GM18517 (cell line): ENCODE results near the gene CCDC154.
"Not testable (repeated sequence)": the region's sequence is repeated elsewhere in the genome, so short reads cannot be mapped to it uniquely, and the experiment has no call there.

Source experiments
- ATAC-seq: cut with Tn5 transposase; IDR thresholded peaks from one replicate; pipeline ENCODE4 v1.9.1; 2021; ENCODE audit warnings: mild to moderate bottlenecking, moderate library complexity; ENCODE audit not compliant: unreplicated experiment

The CCDC154 gene

GRCh38 chr16:1474796-1475551 lies 30.6 kb upstream of the CCDC154 start, which contains the start of gene CLCN7:
Gene CLCN7 (minus strand): TSS chr16:1475028. CDS start chr16:1474974, 54 bp downstream.
- peak; percentile 70 for ATAC-seq

DNA sequence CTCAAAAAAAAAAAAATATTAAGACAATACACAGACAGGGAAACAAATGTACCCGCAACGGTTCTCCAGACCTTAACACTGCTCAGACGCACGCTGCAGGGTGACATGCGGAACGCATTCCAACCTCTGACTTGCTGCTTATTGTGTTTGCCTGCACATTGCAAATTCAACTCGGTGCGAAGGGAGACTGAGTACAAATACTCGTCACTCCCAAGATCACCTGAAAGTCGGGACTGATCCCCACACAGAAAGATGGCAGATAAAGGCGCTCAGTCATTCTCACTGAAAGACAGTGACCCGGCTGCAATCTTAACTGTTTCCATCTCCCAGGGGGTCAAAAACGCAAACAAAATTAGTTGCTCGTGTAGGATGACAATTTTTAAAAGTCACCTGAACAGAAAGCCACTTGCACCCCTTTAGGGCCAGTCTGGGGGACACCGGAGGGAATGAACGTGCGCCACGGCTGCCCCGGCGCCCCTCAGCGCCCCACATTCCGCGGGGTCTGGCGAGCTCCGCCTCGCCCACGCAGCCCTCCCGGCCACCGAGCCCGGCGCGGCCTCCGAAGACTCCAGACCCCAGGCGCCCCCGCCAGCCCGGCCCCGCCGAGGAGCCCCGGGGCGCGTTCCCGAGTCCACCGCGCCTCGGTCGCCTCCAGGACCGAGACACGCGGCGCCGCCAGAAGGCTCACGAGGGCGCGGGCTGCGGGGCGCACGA lies 29.9 kb upstream of the CCDC154 start:
- no peak for ATAC-seq

DNA sequence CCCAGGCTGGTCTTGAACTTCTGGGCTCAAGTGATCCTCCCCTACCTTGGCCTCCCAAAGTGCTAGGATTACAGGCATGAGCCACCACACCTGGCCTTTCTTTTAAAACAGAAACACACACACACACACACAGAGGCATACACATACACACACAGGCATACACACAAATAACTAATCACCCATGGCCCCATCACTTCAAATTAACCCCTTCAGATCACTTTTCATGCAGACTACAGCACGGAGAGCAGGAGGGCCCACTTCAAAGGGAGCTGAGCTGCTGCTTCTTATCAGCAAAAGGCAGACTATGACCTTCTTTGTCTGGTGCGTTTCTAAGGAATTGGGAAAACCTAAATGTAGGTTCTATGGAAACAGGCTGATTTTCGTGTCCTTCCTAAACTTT lies 28.6 kb upstream of the CCDC154 start:
- no peak for ATAC-seq

DNA sequence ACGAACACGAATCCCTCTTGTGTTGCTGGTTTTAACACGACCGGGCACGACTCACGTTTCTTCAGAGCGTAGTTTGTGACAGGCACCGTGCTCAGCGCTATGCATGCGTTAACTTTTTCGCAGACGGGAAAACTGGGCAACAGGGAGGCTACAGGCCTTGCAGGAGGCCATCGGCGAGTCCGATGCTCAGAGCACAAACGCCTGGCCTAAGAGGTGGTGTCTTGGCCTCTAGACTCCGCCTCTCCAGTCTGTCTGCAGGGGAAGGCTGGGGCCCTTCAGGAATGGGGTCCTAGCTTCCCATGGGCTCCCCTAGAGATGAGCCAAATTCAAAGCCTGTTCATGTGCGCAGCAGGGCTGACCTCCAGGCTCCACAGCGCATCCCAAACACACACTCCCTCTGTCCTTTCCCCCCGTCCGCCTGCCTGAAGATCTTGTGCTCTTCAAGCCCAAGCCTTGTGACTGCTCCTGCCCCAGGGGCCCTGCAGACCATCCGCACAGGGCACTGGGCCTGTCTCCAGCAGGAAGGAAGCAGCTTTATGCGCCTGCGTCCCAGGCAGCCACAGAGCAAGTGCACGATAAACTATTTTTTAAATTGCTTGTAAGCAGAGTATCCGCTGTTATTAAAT lies 27.3 kb upstream of the CCDC154 start:
- ATAC-seq: no peak

DNA sequence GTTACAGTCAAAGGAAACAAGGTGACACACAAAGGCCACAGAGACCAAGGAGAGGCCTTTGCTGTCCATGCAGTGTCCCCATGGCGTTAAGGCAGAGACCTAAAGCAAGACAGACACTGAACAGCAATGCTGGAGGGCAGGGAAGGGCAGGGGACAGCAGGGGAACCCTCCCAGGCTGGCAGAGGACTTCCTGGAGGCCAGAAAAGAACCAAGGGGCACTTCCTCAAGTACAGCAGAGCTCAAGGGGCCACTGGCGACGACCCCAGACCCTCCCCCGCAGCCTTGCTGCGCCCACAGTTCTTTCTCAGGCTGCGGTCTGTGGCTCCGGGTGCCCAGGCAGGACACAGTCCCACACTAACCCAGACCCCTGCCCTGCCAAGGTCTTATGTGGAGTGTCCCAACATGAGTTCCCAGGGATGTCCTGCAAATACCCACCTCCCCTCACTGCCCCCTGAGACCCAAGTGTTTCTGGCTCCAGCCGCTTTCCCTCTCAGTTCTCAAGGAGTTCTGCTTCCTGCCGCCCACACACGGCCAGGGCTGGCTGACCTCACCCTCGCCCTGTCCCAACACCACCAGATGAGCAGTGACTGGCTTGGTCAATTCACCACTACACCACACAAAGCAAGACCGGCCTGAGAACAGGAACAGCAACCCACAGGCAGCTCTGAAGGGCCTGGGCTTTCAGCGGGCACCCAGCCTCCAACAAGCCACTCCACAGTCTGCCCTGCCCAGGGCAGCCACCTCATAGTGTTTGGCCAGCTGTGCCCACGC lies 26.3 kb upstream of the CCDC154 start:
- no peak for ATAC-seq

GRCh38 chr16:1469693-1470201 lies 25.4 kb upstream of the CCDC154 start:
- no peak for ATAC-seq

DNA sequence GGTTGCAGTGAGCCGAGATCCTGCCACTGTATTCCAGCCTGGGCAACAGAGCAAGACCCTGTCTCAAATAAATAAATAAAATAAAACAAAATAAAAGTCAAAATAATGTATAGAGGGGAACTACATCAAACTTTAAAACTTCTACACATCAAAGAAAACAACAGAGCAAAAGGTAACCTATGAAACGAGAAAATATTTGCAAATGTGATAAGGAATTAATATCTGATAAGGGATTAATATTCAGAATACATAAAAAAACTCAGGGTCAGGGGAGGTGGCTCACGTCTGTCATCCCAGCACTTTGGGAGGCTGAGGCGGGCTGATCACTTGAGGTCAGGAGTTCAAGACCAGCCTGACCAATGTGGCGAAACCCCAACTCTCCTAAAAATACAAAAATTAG lies 24.8 kb upstream of the CCDC154 start:
- not testable (repeated sequence) for ATAC-seq

DNA sequence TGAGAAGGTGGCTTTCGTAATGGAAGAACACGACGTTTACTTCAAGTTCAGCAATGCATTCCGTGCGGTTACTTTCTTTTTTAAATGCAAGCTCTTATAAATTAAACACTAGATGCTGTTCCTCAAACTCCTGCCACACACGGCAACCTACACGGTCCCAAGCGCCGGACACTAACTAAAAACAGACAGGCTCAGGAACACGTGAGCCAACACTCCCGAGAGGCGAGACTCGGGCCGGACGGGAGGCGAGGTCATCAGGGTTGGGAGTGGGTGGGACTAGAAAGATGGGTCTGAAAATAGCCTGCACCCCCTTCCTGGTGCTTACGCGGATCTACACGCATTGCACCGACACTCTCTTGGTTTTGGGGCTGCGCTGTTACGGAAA lies 24.1 kb upstream of the CCDC154 start:
- ATAC-seq: no peak

GRCh38 chr16:1466968-1467521 lies 22.7 kb upstream of the CCDC154 start:
- ATAC-seq: no peak

DNA sequence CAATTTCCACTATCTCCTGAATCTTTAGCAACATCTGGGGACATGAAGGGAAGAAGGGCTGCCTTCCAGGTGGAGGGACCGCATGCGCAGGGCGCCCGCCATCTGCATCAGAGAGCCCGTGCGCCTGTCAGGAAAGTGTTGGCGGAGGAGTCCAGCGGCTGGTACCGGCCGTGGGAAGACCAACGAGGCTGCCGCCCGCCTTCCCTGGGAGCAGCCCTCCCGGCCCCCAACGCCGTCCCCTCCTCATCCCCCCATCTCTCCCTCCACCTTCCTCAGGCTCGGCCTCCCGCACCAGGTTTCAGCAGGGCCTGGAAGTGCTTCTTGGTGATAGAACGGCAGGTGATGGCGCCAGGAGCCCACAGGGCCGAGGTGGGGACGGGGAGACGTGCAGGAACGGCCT lies 21.7 kb upstream of the CCDC154 start:
- ATAC-seq: no peak

GRCh38 chr16:1465567-1465915 lies 21.2 kb upstream of the CCDC154 start:
- ATAC-seq: no peak

DNA sequence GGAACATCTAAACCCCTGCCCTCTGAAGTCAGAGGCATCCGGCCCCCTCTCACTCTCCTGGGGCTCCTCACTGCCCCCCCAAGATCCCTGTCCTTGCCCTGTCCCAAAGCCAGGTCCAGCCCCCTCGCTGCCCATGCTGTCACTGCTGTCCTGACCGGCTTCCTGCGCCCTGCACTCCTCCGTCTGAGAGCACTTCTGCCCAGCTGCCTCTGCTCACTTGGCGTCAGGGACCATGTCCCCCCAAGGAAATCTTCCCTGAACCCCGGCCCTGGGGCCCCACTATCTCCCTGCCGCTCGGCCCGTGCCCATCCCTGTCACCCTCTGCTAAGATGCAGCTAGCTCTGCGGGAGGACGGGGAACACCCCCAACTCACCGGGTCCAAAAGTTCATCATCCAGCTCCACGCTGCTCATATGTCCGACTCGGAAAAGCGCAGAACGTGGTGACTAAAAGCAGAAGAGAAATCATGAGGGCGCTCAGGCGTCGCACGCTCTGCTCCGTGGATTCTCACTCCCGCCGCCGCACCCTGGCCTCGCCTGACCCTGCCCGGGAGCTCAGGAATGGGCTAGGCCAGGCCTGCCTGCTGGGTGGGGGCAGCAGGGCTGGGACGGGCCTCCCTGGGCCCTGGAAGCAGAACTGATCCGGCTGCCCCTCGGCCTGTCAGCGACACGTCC lies 20.7 kb upstream of the CCDC154 start:
- no peak for ATAC-seq

GRCh38 chr16:1464196-1464893 lies 20.0 kb upstream of the CCDC154 start:
- ATAC-seq: no peak

DNA sequence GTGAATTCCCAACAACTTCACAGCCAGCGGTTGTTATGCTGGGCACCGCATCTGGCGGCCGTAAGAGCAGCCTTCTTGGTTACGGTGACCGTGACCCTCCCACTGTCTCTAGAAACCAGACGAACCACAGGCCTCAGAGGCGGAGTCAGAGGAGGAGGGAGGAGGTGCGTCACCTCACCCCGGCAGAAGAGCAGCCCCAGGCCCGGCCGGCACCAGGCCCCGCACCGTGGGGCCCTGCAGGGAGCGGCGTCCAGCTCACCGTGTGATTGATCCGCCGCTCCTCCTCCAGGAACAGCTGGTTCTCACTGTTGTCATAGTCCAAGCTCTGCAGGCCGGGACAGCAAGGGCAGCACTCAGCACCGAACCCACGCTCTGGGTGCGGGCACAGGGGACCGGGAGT lies 16.8 kb upstream of the CCDC154 start:
- ATAC-seq: no peak

DNA sequence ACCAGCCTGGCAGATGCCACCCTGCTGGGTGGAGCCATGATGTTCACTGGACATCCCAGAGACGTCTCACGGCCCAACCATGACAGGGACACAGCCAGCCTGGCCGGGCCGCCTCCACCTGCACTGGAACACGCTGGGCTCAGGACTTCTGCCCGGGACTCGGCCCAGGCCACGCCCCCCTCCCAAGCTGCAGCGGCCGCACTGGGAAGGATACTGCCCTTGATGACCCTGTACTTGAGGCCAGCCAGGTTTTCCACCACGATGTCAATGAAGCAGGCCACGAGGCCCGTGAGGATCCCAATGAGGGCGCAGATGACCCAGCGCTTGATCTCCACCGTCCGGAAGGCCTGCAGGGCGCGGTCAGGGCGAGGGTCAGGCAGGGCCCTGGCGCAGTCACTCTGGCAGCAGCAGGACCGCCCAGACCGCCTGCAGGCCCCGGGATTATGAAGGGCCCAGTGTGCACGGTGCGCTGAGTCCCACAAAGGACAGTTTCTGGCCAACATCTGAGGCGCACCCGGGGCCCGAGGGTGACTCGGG lies 16.3 kb upstream of the CCDC154 start:
- ATAC-seq: no peak

DNA sequence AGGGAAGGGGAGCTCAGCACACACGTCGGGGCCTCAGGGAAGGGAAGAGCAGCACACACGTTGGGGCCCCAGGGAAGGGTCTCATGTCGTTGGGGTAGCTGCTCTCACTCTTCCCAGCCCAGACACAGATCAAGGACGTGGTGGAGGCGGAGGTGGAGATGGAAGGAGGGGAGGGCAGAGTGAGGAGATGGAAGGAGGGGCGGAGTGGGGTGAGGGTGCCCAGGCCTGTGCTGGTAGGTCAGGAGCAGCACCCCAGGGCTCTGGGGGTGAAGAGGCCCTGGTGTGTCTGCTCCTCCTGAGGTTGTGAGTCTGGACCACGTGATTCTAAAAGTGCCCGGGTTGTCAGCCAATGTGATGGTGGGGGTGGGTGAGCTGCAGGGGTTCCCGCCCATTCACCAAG lies 15.6 kb upstream of the CCDC154 start:
- ATAC-seq: no peak

- no peak for ATAC-seq
Measured at GRCh38 chr16:1458977-1459341, 14.6 kb upstream of the CCDC154 start.

GRCh38 chr16:1458336-1458976 lies 14.1 kb upstream of the CCDC154 start:
- ATAC-seq: no peak
